ENCODE data around the gene DOCK8.

DNA sequence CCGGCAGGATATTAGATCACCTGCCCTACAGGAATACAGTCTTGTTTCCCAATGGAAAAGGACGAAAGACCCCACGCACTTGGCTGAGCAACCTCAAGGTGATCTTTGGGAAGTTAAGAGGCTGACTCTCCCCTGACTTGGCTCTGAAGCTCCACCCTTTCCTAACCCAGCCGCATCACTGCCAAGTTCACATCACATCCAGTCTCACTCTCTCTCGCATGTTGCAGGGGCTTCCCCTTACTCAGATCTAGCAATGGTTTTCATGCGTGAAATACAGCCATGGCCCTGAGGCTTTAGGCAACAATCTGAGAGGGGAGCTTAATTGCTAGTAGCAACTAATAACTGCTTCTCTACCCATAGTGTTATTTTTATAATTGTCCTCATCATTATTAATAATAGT, 211.6 kb downstream of the DOCK8 start:
- TF ChIP-seq POLR2A (IDR thresholded peaks at IDR 0.05; ENCODE audit: low read depth, low read length) (no peak), MAZ (IDR thresholded peaks at IDR 0.05; ENCODE audit: borderline replicate concordance, low read depth, low read length) (no peak), SMC3 (IDR thresholded peaks at IDR 0.05; ENCODE audit: low read depth, low read length) (no peak), CEBPB (IDR thresholded peaks at IDR 0.05; ENCODE audit: low read depth, low read length) (no peak), RCOR1 (IDR thresholded peaks at IDR 0.05; ENCODE audit: insufficient replicate concordance, low read length) (no peak), RAD21 (IDR thresholded peaks at IDR 0.05; ENCODE audit: low read length) (no peak), FOS (IDR thresholded peaks at IDR 0.05; ENCODE audit: low read depth, low read length) (no peak), NFE2L2 (IDR thresholded peaks at IDR 0.05; ENCODE audit: low read depth, low read length) (no peak), BHLHE40 (IDR thresholded peaks at IDR 0.05; ENCODE audit: low read depth, low read length) (no peak), CHD1 (IDR thresholded peaks at IDR 0.05; ENCODE audit: low read depth, low read length) (no peak)
- TF ChIP-seq, protein P1, sequence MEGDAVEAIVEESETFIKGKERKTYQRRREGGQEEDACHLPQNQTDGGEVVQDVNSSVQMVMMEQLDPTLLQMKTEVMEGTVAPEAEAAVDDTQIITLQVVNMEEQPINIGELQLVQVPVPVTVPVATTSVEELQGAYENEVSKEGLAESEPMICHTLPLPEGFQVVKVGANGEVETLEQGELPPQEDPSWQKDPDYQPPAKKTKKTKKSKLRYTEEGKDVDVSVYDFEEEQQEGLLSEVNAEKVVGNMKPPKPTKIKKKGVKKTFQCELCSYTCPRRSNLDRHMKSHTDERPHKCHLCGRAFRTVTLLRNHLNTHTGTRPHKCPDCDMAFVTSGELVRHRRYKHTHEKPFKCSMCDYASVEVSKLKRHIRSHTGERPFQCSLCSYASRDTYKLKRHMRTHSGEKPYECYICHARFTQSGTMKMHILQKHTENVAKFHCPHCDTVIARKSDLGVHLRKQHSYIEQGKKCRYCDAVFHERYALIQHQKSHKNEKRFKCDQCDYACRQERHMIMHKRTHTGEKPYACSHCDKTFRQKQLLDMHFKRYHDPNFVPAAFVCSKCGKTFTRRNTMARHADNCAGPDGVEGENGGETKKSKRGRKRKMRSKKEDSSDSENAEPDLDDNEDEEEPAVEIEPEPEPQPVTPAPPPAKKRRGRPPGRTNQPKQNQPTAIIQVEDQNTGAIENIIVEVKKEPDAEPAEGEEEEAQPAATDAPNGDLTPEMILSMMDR (conservative IDR thresholded peaks at IDR 0.05; ENCODE audit: low read depth, low read length) = no peak
- TF ChIP-seq, protein P2, sequence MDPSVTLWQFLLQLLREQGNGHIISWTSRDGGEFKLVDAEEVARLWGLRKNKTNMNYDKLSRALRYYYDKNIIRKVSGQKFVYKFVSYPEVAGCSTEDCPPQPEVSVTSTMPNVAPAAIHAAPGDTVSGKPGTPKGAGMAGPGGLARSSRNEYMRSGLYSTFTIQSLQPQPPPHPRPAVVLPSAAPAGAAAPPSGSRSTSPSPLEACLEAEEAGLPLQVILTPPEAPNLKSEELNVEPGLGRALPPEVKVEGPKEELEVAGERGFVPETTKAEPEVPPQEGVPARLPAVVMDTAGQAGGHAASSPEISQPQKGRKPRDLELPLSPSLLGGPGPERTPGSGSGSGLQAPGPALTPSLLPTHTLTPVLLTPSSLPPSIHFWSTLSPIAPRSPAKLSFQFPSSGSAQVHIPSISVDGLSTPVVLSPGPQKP (IDR thresholded peaks at IDR 0.05; ENCODE audit: borderline replicate concordance, low read depth, low read length) = no peak
